Esophagus squamous epithelium (tissue), 4 donors: ENCODE data around the gene NUDT16L1.
A peak's percentile ranks its signal among the peaks of the same experiment; 100 is the strongest.

ENCODE experiments used
- POLR2A ChIP-seq, 4 donors: fragments of 450-650 bp; IDR thresholded peaks; one replicate each; pipeline ENCODE4 v1.6.1; 2017; ENCODE audit warnings: antibody characterized with exemption in 4 of 4, mild to moderate bottlenecking in 4 of 4, moderate library complexity in 3 of 4
- TF ChIP-seq, protein P1 (sequence below), 6 experiments: fragments of 450-650 bp in 4 of 6; fragments of 200-600 bp in 2 of 6; sonication (generic) in 2 of 6; IDR thresholded peaks; one replicate each; pipeline ENCODE4 v1.5.1; 2016 to 2019; ENCODE audit warnings: antibody characterized with exemption in 6 of 6, mild to moderate bottlenecking in 4 of 6, moderate library complexity in 4 of 6

DNA sequence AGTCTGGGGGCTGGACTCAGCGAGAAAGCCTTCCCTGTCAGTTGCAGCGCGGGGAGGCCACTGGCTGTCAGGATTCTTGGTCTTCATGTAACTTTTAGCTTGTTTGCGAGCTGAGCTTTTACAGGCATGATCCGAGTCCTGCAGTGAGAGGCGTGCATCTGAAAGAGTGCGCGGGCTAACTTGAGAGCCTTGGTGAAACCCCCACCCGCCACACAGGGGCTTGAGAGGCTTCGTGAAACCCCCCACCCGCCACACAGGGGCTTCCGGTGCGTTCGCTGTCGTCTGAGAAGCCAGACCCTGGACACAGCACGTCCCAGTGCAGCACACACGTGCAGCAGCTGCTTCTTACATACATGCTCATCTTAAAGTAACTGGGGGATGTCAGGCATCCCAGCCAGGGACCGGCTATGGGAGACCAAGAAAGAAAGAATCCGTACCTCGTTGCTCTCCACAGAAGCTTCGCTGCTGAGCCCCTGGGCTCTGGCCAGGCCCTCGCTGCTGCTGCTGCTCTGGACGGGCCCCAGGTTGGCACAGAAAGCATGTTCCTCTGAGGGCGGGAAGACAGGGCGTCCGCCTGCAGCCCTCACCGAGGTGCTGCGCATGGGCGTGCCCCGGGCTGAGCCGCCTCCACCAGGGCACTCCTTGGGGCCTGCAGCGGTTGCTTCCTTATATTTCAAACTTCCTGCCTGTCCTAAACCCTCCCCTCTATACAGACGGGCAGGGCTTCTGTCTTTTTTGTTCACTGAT, 7.8 kb downstream of the NUDT16L1 start:
- TF ChIP-seq, protein P1, sequence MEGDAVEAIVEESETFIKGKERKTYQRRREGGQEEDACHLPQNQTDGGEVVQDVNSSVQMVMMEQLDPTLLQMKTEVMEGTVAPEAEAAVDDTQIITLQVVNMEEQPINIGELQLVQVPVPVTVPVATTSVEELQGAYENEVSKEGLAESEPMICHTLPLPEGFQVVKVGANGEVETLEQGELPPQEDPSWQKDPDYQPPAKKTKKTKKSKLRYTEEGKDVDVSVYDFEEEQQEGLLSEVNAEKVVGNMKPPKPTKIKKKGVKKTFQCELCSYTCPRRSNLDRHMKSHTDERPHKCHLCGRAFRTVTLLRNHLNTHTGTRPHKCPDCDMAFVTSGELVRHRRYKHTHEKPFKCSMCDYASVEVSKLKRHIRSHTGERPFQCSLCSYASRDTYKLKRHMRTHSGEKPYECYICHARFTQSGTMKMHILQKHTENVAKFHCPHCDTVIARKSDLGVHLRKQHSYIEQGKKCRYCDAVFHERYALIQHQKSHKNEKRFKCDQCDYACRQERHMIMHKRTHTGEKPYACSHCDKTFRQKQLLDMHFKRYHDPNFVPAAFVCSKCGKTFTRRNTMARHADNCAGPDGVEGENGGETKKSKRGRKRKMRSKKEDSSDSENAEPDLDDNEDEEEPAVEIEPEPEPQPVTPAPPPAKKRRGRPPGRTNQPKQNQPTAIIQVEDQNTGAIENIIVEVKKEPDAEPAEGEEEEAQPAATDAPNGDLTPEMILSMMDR (IDR thresholded peaks at IDR 0.05) = peak in 1 of 6 experiments; percentile 6
- TF ChIP-seq POLR2A (IDR thresholded peaks at IDR 0.05) = no peak
